ENCODE data around the gene ZNF525. TPM values are rescaled to one million over a fixed set of nuclear protein-coding genes. Genes with fewer than 3 reads are reported as not detected.

Gene ZNF525
- total RNA-seq, 1 experiment from 2014 or later, result 10.2 TPM

DNA sequence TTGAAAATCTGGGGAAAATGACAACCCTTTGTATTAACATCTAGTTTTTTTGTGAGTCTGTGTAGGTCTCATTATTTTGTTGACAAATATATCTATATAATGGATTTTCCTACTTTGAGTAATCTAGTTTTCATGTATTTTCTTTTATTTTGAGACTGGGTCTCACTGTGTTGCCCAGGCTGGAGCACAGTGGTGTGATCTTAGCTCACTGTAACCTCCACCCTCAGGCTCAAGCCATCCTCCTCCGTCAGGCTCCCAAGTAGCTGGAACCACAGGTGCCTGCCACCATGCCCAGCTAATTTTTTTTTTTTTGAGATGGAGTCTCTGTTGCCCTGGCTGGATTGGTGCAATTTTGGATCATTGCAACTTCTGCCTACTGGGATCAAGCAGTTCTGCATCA lies 9.2 kb downstream of the ZNF525 start:
- no peaks in the 10 kb centered on the region for H3K79me2 ChIP-seq (ENCODE audit: insufficient read depth, low read length)
- POLR2A ChIA-PET, result no interaction called here
- H3K4me3 ChIP-seq (replicated peaks in 1 of 2; ENCODE audit: low read depth in 1 of 2, low read length in 2 of 2), result no peak overlapping the region
- no peak overlapping the region for H2AFZ ChIP-seq (ENCODE audit: low read depth, low read length, poor library complexity, severe bottlenecking)
- intact Hi-C loops (cut with micrococcal nuclease), result no loop called here
- no peaks in the 10 kb centered on the region for H3K9me2 ChIP-seq (ENCODE audit: insufficient read depth)
- H3K27ac ChIP-seq (ENCODE audit: low read depth, low read length), result no peak overlapping the region
- DNase-seq (ENCODE audit: low read depth, low spot score) (no peak), ATAC-seq (no peak)
- BruUV-seq (replicated peaks), result no TSS peak
- no peak for TF ChIP-seq ZNF274 (IDR thresholded peaks at IDR 0.05; ENCODE audit: low read depth, low read length)
- TF ChIP-seq ZFX (IDR thresholded peaks at IDR 0.05), result no peak
- TF ChIP-seq ELF1 (IDR thresholded peaks at IDR 0.05; ENCODE audit: borderline replicate concordance, low read depth), result no peak
- TF ChIP-seq ZBTB33 (IDR thresholded peaks at IDR 0.05; ENCODE audit: extremely low read depth, insufficient replicate concordance, low read length), result no peak
- TF ChIP-seq, protein P1, sequence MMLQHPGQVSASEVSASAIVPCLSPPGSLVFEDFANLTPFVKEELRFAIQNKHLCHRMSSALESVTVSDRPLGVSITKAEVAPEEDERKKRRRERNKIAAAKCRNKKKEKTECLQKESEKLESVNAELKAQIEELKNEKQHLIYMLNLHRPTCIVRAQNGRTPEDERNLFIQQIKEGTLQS (IDR thresholded peaks at IDR 0.05), result no peak
- RAD21 ChIA-PET (ENCODE audit: low non-redundant PET in 1 of 2, low total read pairs in 2 of 2, uncharacterized antibody in 2 of 2, unreplicated experiment in 2 of 2), result no interaction called here
- peaks cover 0 to 46% of the 10 kb centered on the region in 2 experiments; a peak in 3 of 4 replicates for H3K36me3 ChIP-seq (ENCODE audit: control insufficient read depth in 1 of 2, insufficient read depth in 2 of 2, low read length in 2 of 2)
- CTCF ChIA-PET, result no interaction called here
- H3K4me2 ChIP-seq (ENCODE audit: low read length), result no peak overlapping the region
- no peaks in the 10 kb centered on the region for H3K27me3 ChIP-seq (ENCODE audit: insufficient read depth, low read length)
- H3K9me3 ChIP-seq (ENCODE audit: control insufficient read depth in 1 of 2, insufficient read depth in 1 of 2, low read depth in 1 of 2, low read length in 2 of 2), result peaks cover 3 to 4% of the 10 kb centered on the region in 2 experiments; a peak in 1 of 4 replicates
- no peak overlapping the region for H3K9ac ChIP-seq (ENCODE audit: low read length)
- no peaks in the 10 kb centered on the region for H4K20me1 ChIP-seq (ENCODE audit: insufficient read depth)
- no peaks in the 10 kb centered on the region for H3K4me1 ChIP-seq (ENCODE audit: control insufficient read depth in 1 of 2, insufficient read depth in 2 of 2, low read length in 2 of 2)

DNA sequence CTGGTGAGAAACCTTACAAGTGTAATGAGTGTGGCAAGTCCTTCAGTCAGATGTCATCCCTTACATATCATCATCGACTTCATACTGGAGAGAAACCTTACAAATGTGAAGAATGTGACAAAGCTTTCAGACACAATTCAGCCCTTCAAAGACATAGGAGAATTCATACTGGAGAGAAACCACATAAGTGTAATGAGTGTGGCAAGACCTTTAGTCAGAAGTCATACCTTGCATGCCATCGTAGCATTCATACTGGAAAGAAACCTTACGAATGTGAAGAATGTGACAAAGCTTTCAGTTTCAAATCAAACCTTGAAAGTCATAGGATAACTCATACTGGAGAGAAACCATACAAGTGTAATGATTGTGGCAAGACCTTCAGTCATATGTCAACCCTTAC lies 15.9 kb downstream of the ZNF525 start:
- no peaks in the 10 kb centered on the region for H3K9me2 ChIP-seq (ENCODE audit: insufficient read depth)
- POLR2A ChIA-PET, result no interaction called here
- H3K4me2 ChIP-seq (ENCODE audit: low read length), result no peak overlapping the region
- CTCF ChIA-PET, result no interaction called here
- DNase-seq (ENCODE audit: low read depth, low spot score) (no peak), ATAC-seq (no peak)
- BruUV-seq (replicated peaks), result no TSS peak
- TF ChIP-seq EZH2phosphoT487 (IDR thresholded peaks at IDR 0.05; ENCODE audit: borderline replicate concordance) (no peak), SP1 (IDR thresholded peaks at IDR 0.05; ENCODE audit: low read depth) (no peak), YY1 (IDR thresholded peaks at IDR 0.05; ENCODE audit: extremely low read depth, insufficient replicate concordance, low read depth, low read length) (no peak), ZNF274 (IDR thresholded peaks at IDR 0.05; ENCODE audit: low read depth, low read length) (0 out of 2 replicates have a peak, but pooled peaks have one; percentile 10), EZH2 (IDR thresholded peaks at IDR 0.05) (no peak)
- no peak overlapping the region for H3K9ac ChIP-seq (ENCODE audit: low read length)
- RAD21 ChIA-PET (ENCODE audit: low non-redundant PET in 1 of 2, low total read pairs in 2 of 2, uncharacterized antibody in 2 of 2, unreplicated experiment in 2 of 2), result no interaction called here
- H3K4me3 ChIP-seq (replicated peaks in 1 of 2; ENCODE audit: low read depth in 1 of 2, low read length in 2 of 2), result no peak overlapping the region
- H3K27me3 ChIP-seq (ENCODE audit: insufficient read depth, low read length), result no peaks in the 10 kb centered on the region
- H3K27ac ChIP-seq (ENCODE audit: low read depth, low read length), result no peak overlapping the region
- H2AFZ ChIP-seq (ENCODE audit: low read depth, low read length, poor library complexity, severe bottlenecking), result no peak overlapping the region
- peaks cover 0 to 41% of the 10 kb centered on the region in 2 experiments; a peak in 3 of 4 replicates for H3K36me3 ChIP-seq (ENCODE audit: control insufficient read depth in 1 of 2, insufficient read depth in 2 of 2, low read length in 2 of 2)
- no peaks in the 10 kb centered on the region for H4K20me1 ChIP-seq (ENCODE audit: insufficient read depth)
- H3K4me1 ChIP-seq (ENCODE audit: control insufficient read depth in 1 of 2, insufficient read depth in 2 of 2, low read length in 2 of 2), result no peaks in the 10 kb centered on the region
- intact Hi-C loops (cut with micrococcal nuclease), result no loop called here
- no peaks in the 10 kb centered on the region for H3K79me2 ChIP-seq (ENCODE audit: insufficient read depth, low read length)
- H3K9me3 ChIP-seq (ENCODE audit: control insufficient read depth in 1 of 2, insufficient read depth in 1 of 2, low read depth in 1 of 2, low read length in 2 of 2), result peaks cover 33 to 50% of the 10 kb centered on the region in 2 experiments; a peak in 3 of 4 replicates

All from HCT116 (cell line).